ENCODE data around the gene ACSBG1.
"Not testable (repeated sequence)": the region's sequence is repeated elsewhere in the genome, so short reads cannot be mapped to it uniquely, and the experiment has no call there.

Gene ACSBG1

GRCh38 chr15:78249131-78249530, 14.8 kb upstream of the ACSBG1 start:
- DNase-seq, result no peak

GRCh38 chr15:78247911-78248310, 13.5 kb upstream of the ACSBG1 start:
- DNase-seq, result no peak

- DNase-seq, result not testable (repeated sequence)
Observed at GRCh38 chr15:78245976-78246620, 11.7 kb upstream of the ACSBG1 start.

GRCh38 chr15:78245392-78245791, 11.0 kb upstream of the ACSBG1 start:
- DNase-seq, result not testable (repeated sequence)

- no peak for DNase-seq
Observed at GRCh38 chr15:78244893-78245292, 10.5 kb upstream of the ACSBG1 start.

GRCh38 chr15:78244101-78244500, 9.7 kb upstream of the ACSBG1 start:
- no peak for DNase-seq

GRCh38 chr15:78243491-78243941, 9.2 kb upstream of the ACSBG1 start:
- no peak for DNase-seq

- DNase-seq, result no peak
Observed at GRCh38 chr15:78243058-78243457, 8.7 kb upstream of the ACSBG1 start.

- no peak for DNase-seq
Observed at GRCh38 chr15:78242128-78242527, 7.8 kb upstream of the ACSBG1 start.

GRCh38 chr15:78241017-78241416, 6.7 kb upstream of the ACSBG1 start:
- peak; percentile 67 for DNase-seq

- no peak for DNase-seq
Observed at GRCh38 chr15:78239811-78240210, 5.4 kb upstream of the ACSBG1 start.

GRCh38 chr15:78237146-78237545, 2.8 kb upstream of the ACSBG1 start:
- DNase-seq, result no peak

GRCh38 chr15:78236491-78236890, 2.1 kb upstream of the ACSBG1 start:
- DNase-seq, result no peak

- no peak for DNase-seq
Observed at GRCh38 chr15:78233496-78233895, 869 bp downstream of the ACSBG1 start.

GRCh38 chr15:78232951-78233350, 1.4 kb downstream of the ACSBG1 start:
- no peak for DNase-seq

GRCh38 chr15:78229431-78230406, 4.6 kb downstream of the ACSBG1 start:
- no peak for DNase-seq

GRCh38 chr15:78228356-78228996, 5.9 kb downstream of the ACSBG1 start:
- no peak for DNase-seq

GRCh38 chr15:78225783-78226541, 8.4 kb downstream of the ACSBG1 start:
- DNase-seq, result peak; percentile 53

GRCh38 chr15:78224023-78224411, 10.3 kb downstream of the ACSBG1 start:
- no peak for DNase-seq

- no peak for DNase-seq
Observed at GRCh38 chr15:78223396-78224022, 10.9 kb downstream of the ACSBG1 start.

GRCh38 chr15:78222745-78223395, 11.5 kb downstream of the ACSBG1 start:
- DNase-seq, result no peak

GRCh38 chr15:78220713-78221112, 13.7 kb downstream of the ACSBG1 start:
- DNase-seq, result no peak
